GM10248 (cell line): ENCODE measurements around the gene UGT1A10.
"Not testable (repeated sequence)": the region's sequence is repeated elsewhere in the genome, so short reads cannot be mapped to it uniquely, and the experiment has no call there.

Experiments used
- CTCF ChIA-PET: fragments of 300-600 bp; sonication (Branson Sonifier 250); formaldehyde crosslinking; extraction: SDS; loops from one replicate; lab custom pipeline; 2021; ENCODE audit warnings: antibody characterized with exemption; lab: Yijun Ruan, JAX
- POLR2A ChIA-PET: fragments of 350-650 bp; sonication (Branson Sonifier 250); formaldehyde crosslinking; extraction: SDS; loops from one replicate; lab custom pipeline; 2020; ENCODE audit warnings: antibody characterized with exemption; lab: Yijun Ruan, JAX
- DNase-seq: peaks from one replicate; pipeline ENCODE4 v3.0.0; 2012; ENCODE audit errors: extremely low spot score
- TF ChIP-seq, protein P1 (sequence below): IDR thresholded peaks from 2 replicates; pipeline ENCODE4 v1.5.1; 2012; ENCODE audit warnings: mild to moderate bottlenecking, low read depth; ENCODE audit errors: extremely low read depth, missing control alignments, control extremely low read depth

UGT1A10 gene

DNA sequence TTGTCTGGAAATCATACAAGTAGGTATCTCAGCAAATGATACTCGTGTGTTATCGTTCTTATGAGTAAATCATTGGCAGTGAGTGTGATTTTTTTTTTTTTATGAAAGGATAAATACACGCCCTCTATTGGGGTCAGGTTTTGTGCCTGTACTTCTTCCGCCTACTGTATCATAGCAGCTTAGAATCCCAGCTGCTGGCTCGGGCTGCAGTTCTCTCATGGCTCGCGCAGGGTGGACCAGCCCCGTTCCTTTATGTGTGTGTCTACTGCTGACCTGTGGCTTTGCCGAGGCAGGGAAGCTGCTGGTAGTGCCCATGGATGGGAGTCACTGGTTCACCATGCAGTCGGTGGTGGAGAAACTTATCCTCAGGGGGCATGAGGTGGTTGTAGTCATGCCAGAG, at the start of gene UGT1A10:
Gene UGT1A10 (plus strand): TSS at position 143 of the 400 bp plus-strand sequence. CDS start 75 bp downstream, at position 218.
- POLR2A ChIA-PET, CTCF ChIA-PET, DNase-seq: not testable (repeated sequence)

DNA sequence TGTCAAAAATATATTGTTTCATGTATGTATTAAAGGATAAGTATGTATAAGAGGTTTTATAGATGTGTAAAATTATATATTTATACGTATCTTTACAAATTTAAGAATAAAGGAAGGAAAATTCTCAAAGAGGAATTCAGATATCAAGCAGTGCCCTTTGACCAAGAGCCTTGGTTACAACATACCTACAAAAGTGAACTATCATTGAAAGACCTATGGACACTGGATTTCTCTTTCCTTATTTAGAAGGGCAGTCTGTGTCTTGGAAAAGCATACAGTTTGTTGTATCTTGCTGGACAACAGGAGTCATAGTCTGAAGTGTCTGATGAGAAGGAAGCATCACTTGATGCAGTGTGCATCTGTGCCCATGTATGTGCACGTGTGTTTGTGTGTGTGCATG, 47.8 kb upstream of the UGT1A10 start:
- POLR2A ChIA-PET, result no interaction called here
- CTCF ChIA-PET, result no interaction called here
- TF ChIP-seq, protein P1, sequence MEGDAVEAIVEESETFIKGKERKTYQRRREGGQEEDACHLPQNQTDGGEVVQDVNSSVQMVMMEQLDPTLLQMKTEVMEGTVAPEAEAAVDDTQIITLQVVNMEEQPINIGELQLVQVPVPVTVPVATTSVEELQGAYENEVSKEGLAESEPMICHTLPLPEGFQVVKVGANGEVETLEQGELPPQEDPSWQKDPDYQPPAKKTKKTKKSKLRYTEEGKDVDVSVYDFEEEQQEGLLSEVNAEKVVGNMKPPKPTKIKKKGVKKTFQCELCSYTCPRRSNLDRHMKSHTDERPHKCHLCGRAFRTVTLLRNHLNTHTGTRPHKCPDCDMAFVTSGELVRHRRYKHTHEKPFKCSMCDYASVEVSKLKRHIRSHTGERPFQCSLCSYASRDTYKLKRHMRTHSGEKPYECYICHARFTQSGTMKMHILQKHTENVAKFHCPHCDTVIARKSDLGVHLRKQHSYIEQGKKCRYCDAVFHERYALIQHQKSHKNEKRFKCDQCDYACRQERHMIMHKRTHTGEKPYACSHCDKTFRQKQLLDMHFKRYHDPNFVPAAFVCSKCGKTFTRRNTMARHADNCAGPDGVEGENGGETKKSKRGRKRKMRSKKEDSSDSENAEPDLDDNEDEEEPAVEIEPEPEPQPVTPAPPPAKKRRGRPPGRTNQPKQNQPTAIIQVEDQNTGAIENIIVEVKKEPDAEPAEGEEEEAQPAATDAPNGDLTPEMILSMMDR, result no peak
- DNase-seq, result no peak

DNA sequence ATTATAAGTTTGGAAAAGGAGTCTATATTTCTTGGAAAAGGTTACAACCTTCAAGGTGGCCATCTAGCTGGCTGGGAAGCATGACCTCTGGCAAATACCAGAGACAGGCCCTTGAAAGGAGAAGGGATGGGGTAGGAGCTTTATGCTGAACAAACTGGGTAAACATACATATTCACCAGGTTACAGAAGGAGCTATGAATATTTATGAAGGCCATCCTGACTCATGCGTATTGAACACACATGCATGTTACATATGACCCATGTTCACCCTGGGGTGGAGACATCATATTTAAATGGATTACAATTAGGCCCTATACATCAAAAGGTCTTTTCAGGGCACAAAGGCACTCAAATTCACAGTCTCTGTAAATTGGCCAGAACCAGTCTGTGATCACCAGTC, 43.5 kb upstream of the UGT1A10 start:
- DNase-seq, POLR2A ChIA-PET: not testable (repeated sequence)
- CTCF ChIA-PET, result interaction anchor here (1.6 kb wide), 1 partner anchor 148 kb away, joined by 3 read pairs; no protein-coding TSS in a partner anchor

DNA sequence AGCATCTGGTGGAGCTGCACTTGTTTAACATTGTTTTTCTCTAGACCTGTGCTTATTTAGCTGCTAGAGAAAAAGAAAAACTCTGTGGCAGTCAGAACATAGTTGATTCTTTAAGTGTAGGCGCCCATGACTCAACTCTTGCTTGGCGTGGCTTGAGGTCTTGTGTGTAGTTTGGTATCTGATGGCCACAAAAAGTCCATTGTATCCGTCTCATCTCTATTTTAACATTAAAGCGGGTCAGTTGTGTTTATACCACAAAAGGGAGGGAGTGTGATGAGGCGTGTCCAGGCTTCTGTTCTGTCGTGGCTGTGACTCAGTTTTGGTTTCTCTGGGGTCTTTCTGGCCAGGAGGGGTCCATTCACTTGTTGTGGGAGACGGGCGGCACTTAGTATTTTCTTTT, 43.0 kb upstream of the UGT1A10 start:
- ChIA-PET POLR2A (no interaction called here), CTCF (interaction anchor here (1.6 kb wide), 1 partner anchor 148 kb away, joined by 3 read pairs; no protein-coding TSS in a partner anchor)
- TF ChIP-seq, protein P1, result no peak
- DNase-seq, result peak; percentile 22

DNA sequence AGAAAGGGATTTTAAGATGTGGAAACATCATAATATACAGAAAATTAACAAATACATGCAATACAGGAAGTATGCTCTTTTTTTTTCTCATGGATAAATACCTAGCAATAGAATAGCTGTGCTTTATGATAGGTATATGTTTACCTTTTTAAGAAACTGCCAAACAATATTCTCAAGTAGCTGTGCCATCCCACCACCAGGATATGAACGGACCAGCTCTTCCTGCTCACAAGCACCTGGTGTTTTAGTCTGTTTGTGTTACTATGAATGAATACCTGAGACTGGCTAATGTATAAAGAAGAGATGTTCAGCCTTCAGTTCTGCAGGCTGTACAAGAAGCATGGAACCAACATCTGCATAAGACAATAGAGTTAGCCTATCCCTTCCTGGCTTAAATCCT, 38.7 kb upstream of the UGT1A10 start:
- TF ChIP-seq, protein P1, result no peak
- CTCF ChIA-PET, result interaction anchor here (0.7 to 1.3 kb wide), 2 partner anchors 24 to 161 kb away, joined by 3 read pairs; no protein-coding TSS in a partner anchor
- POLR2A ChIA-PET, result no interaction called here
- DNase-seq, result no peak

DNA sequence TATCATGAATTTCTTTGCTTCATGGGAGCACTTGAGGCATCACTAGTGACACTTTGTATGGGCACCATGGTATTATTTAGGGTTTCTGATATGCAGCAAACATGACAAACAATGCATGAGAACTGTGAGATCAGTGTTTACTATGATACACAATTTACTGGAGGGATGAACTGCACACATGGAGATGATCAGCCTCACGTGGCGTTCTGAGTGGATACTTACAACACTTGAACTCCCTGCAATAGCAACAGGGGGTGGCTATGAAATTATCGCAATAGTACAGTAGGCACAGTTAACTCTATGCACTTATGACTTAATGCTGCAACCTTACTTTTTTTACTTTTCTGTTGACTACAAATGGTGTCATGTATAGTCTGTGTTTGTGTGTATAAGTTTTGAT, 37.3 kb upstream of the UGT1A10 start:
- TF ChIP-seq, protein P1, result no peak
- no peak for DNase-seq
- CTCF ChIA-PET, result no interaction called here
- POLR2A ChIA-PET, result no interaction called here

DNA sequence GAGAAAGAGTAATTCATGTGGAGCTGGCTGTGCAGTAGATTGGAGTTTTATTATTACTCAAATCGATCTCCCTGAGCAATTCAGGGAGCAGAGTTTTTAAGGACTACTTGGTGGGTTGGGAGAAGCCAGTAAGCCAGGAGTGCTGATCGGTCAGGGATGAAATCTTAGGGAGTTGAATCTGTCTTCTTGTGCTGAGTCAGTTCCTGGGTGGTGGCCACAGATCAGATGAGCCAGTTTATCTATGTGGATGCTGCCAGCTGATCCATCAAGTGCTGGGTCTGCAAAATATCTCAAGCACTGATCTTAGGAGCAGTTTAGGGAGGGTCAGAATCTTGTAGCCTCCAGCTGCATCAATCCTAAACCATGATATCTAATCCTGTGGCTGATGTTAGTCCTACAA, 35.9 kb upstream of the UGT1A10 start:
- CTCF ChIA-PET, result no interaction called here

DNA sequence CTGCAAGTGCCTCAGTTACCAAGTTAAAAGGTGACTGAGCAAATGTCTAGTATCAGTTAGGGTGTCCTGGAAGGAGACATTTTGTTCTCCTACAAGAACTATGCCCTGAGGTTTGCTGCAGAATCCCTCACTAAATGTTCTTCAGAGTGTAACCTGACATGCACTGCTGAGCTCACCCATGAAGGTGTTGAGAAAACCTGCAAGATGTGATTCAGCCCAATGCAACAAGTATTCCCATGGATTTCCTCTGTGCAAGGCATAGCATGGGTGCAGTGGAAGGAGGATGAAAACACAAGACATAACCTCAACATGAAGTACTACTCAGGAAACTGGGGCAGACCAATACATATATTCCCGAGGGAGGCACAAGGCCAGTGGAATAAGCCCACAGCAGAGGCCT, 34.2 kb upstream of the UGT1A10 start:
- TF ChIP-seq, protein P1, result no peak
- CTCF ChIA-PET, result no interaction called here
- DNase-seq, result no peak
- POLR2A ChIA-PET, result no interaction called here

More for the DNA sequence above, 35.9 kb upstream of the UGT1A10 start:
- no peak for DNase-seq
- TF ChIP-seq, protein P1, result no peak
- POLR2A ChIA-PET, result no interaction called here
